Measurements from ENCODE around the gene LMBR1. TPM values are rescaled to one million over a fixed set of nuclear protein-coding genes. Genes with fewer than 3 reads are reported as not detected.
"Not testable (repeated sequence)": the region's sequence is repeated elsewhere in the genome, so short reads cannot be mapped to it uniquely, and the experiment has no call there.

Gene LMBR1
- total RNA-seq, 2 experiments from 2014 or later, result 114 to 136 TPM

DNA sequence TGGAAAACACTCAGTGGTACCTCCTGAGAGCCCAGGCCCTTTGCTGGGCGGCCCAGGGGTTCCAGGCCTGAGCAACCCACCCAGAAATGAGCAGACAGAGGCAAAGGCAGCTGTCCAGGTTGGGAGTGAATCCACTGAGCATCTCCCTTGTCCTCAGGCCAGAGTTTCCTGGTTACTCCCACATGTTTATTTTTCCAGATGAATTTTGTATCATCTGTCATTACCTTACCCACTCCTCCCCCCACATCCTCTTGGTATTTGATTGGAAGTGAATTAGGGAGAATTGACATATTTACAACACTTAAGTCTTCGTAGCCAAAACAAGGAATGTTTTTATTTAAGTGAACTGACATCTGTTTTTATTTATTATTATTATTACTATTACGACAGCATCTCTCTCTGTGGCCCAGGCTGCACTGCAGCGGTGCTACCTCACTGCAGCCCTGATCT lies 13.2 kb upstream of the LMBR1 start:
- POLR2A ChIA-PET, result interaction anchor here (1.1 to 2.0 kb wide), 3 partner anchors 10 to 20 kb away, joined by 3 to 6 read pairs (median 5); partner anchors contain the start of gene LMBR1

DNA sequence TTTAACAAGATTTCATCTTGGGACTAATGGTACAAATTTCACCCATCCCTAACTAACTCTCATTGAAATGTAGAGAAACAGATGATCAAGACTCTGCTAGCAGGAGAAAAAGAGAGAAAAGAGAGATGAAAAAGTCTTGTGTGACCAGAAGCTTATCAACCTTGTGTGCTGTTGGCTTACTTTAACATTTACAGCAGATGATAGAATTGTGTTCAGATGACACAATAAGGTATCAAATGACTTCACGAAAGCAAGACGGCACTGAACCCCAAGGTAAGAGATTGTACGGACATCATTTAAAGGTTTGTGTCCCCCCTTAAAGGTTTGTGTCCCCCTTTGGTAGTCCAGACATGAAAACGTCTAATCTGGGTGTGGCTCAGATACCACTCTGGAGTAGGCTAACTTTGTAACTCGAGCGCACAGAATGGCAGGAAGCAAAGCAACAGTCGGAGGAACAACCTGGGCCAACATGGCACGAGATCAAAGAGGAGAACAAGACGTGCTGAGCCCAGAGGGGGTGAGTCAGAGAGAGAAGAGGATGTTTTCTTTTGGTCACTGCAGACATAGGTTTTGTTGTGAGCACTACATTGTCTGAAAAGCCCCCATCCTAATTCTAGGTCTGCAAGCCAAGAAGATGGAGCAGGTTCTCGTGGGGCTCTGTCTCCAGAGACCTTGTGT lies 10.4 kb upstream of the LMBR1 start:
- H3K9me2 ChIP-seq (ENCODE audit: insufficient read depth, low read length), result no peaks in the 10 kb centered on the region
- no peak for DNase-seq (ENCODE audit: low spot score)
- no peak overlapping the region for H2AFZ ChIP-seq (ENCODE audit: low read length)
- intact Hi-C loops (cut with micrococcal nuclease; ENCODE audit: unreplicated experiment), result no loop called here
- H3K36me3 ChIP-seq (ENCODE audit: insufficient read depth, low read length), result no peaks in the 10 kb centered on the region
- no peak overlapping the region for H3K4me2 ChIP-seq (ENCODE audit: low read length)
- TF ChIP-seq, protein P1, sequence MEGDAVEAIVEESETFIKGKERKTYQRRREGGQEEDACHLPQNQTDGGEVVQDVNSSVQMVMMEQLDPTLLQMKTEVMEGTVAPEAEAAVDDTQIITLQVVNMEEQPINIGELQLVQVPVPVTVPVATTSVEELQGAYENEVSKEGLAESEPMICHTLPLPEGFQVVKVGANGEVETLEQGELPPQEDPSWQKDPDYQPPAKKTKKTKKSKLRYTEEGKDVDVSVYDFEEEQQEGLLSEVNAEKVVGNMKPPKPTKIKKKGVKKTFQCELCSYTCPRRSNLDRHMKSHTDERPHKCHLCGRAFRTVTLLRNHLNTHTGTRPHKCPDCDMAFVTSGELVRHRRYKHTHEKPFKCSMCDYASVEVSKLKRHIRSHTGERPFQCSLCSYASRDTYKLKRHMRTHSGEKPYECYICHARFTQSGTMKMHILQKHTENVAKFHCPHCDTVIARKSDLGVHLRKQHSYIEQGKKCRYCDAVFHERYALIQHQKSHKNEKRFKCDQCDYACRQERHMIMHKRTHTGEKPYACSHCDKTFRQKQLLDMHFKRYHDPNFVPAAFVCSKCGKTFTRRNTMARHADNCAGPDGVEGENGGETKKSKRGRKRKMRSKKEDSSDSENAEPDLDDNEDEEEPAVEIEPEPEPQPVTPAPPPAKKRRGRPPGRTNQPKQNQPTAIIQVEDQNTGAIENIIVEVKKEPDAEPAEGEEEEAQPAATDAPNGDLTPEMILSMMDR (conservative IDR thresholded peaks at IDR 0.05; ENCODE audit: low read length), result no peak
- TF ChIP-seq EZH2phosphoT487 (IDR thresholded peaks at IDR 0.05; ENCODE audit: borderline replicate concordance, low read depth, low read length), result no peak
- H3K79me2 ChIP-seq (ENCODE audit: insufficient read depth, low read depth, low read length), result no peaks in the 10 kb centered on the region
- ChIA-PET POLR2A (no interaction called here), CTCF (ENCODE audit: unreplicated experiment) (no interaction called here)
- no peak overlapping the region for H3K27ac ChIP-seq (ENCODE audit: low read depth, low read length, poor library complexity, severe bottlenecking)
- H3K4me1 ChIP-seq (ENCODE audit: insufficient read depth, low read length, poor library complexity, severe bottlenecking), result no peaks in the 10 kb centered on the region
- H3K4me3 ChIP-seq (ENCODE audit: low read depth, low read length, poor library complexity, severe bottlenecking), result no peak overlapping the region
- H4K20me1 ChIP-seq (ENCODE audit: insufficient read depth, low read length), result no peaks in the 10 kb centered on the region
- BruUV-seq (replicated peaks), result no TSS peak
- no peaks in the 10 kb centered on the region for H3K9me3 ChIP-seq (ENCODE audit: low read length)

More for the DNA sequence above, 13.2 kb upstream of the LMBR1 start:
- Histone ChIP-seq H3K36me3 (ENCODE audit: insufficient read depth, low read length) (no peaks in the 10 kb centered on the region), H4K20me1 (ENCODE audit: insufficient read depth, low read length) (no peaks in the 10 kb centered on the region), H3K27ac (ENCODE audit: low read depth, low read length, poor library complexity, severe bottlenecking) (no peak overlapping the region), H3K4me2 (ENCODE audit: low read length) (no peak overlapping the region), H2AFZ (ENCODE audit: low read length) (no peak overlapping the region), H3K9me2 (ENCODE audit: insufficient read depth, low read length) (no peaks in the 10 kb centered on the region), H3K79me2 (ENCODE audit: insufficient read depth, low read depth, low read length) (no peaks in the 10 kb centered on the region), H3K4me3 (ENCODE audit: low read depth, low read length, poor library complexity, severe bottlenecking) (no peak overlapping the region), H3K9me3 (ENCODE audit: low read length) (no peaks in the 10 kb centered on the region), H3K4me1 (ENCODE audit: insufficient read depth, low read length, poor library complexity, severe bottlenecking) (no peaks in the 10 kb centered on the region)
- intact Hi-C loops (cut with micrococcal nuclease; ENCODE audit: unreplicated experiment), result loop anchor here (5.0 kb wide), 1 partner anchor 41 kb away; the partner anchor contains the start of gene NOM1
- no TSS peak for BruUV-seq (replicated peaks)
- DNase-seq (ENCODE audit: low spot score), result no peak
- CTCF ChIA-PET (ENCODE audit: unreplicated experiment), result no interaction called here
- TF ChIP-seq, protein P1 (conservative IDR thresholded peaks at IDR 0.05; ENCODE audit: low read length), result no peak
- no peak for TF ChIP-seq EZH2phosphoT487 (IDR thresholded peaks at IDR 0.05; ENCODE audit: borderline replicate concordance, low read depth, low read length)

DNA sequence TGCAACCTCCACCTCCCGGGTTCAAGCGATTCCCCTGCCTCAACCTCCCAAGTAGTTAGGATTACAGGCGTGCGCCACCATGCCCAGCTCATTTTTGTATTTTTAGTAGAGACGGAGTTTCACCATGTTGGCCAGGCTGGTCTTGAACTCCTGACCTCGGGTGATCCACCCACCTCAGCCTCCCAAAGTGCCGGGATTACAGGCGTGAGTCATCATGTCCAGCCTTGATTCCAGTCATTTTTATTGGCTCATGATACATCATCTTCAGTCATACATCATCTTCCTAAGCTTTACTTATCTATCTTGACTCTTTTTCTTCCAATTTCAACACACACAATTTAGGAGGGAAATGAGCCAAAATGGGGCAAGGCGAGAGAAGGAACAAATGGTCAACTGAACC lies 7.1 kb upstream of the LMBR1 start:
- H3K4me3 ChIP-seq (ENCODE audit: low read depth, low read length, poor library complexity, severe bottlenecking); H3K4me2 ChIP-seq (ENCODE audit: low read length); H3K27ac ChIP-seq (ENCODE audit: low read depth, low read length, poor library complexity, severe bottlenecking); H3K9me2 ChIP-seq (ENCODE audit: insufficient read depth, low read length); CTCF ChIA-PET (ENCODE audit: unreplicated experiment); H4K20me1 ChIP-seq (ENCODE audit: insufficient read depth, low read length); H2AFZ ChIP-seq (ENCODE audit: low read length); H3K79me2 ChIP-seq (ENCODE audit: insufficient read depth, low read depth, low read length); intact Hi-C loops (cut with micrococcal nuclease; ENCODE audit: unreplicated experiment); BruUV-seq (replicated peaks); H3K9me3 ChIP-seq (ENCODE audit: low read length); DNase-seq (ENCODE audit: low spot score); H3K36me3 ChIP-seq (ENCODE audit: insufficient read depth, low read length): not testable (repeated sequence)
- POLR2A ChIA-PET, result interaction anchor here (1.1 kb wide), 1 partner anchor 30 kb away, joined by 3 read pairs; no protein-coding TSS in a partner anchor
- peaks cover 18% of the 10 kb centered on the region for H3K4me1 ChIP-seq (ENCODE audit: insufficient read depth, low read length, poor library complexity, severe bottlenecking)
